WTC11 (cell line): ENCODE results near the gene ALOX12. TPM values are rescaled to one million over a fixed set of nuclear protein-coding genes. Genes with fewer than 3 reads are reported as not detected.

Experiments used
- ATAC-seq: fragments of 200-7000 bp; cut with Tn5 transposase; 2 replicates; pipeline ENCODE4 v1.10.0; 2021; ENCODE audit warnings: mild to moderate bottlenecking, moderate library complexity
- CTCF ChIA-PET: fragments of 300-600 bp; sonication (Branson Sonifier 250); formaldehyde crosslinking; loops from one replicate; lab custom pipeline; 2021; ENCODE audit warnings: antibody characterized with exemption; lab: Charles Lee
- POLR2A ChIA-PET: fragments of 350-600 bp; sonication (Branson Sonifier 250); formaldehyde crosslinking; loops from one replicate; lab custom pipeline; 2021; ENCODE audit warnings: antibody characterized with exemption; lab: Charles Lee
- DNase-seq: peaks from one replicate; pipeline ENCODE4 v3.0.0; 2021; ENCODE audit warnings: low spot score
- H3K27ac Mint-ChIP-seq: 2 replicates; pipeline ENCODE4 v1.8.0; 2021; ENCODE audit warnings: mixed read lengths
- H3K27me3 Mint-ChIP-seq: 2 replicates; pipeline ENCODE4 v1.8.0; 2021; ENCODE audit warnings: low read depth, mild to moderate bottlenecking, moderate library complexity, mixed read lengths
- H3K36me3 Mint-ChIP-seq: 2 replicates; pipeline ENCODE4 v1.8.0; 2021; ENCODE audit warnings: mixed read lengths
- H3K4me1 Mint-ChIP-seq: 2 replicates; pipeline ENCODE4 v1.8.0; 2022; ENCODE audit warnings: mixed read lengths
- H3K4me3 Mint-ChIP-seq: 2 replicates; pipeline ENCODE4 v1.8.0; 2021; ENCODE audit warnings: mild to moderate bottlenecking, moderate library complexity, mixed read lengths
- H3K9me3 Mint-ChIP-seq: 2 replicates; pipeline ENCODE4 v1.8.0; 2021; ENCODE audit warnings: mixed read lengths
- ATF3 ChIP-seq: sonication (generic); formaldehyde crosslinking; conservative IDR thresholded peaks from 2 replicates; pipeline ENCODE4 v1.8.1; 2022; ENCODE audit warnings: mild to moderate bottlenecking, missing genetic modification reagents
- CREM ChIP-seq: sonication (generic); formaldehyde crosslinking; IDR thresholded peaks from 2 replicates; pipeline ENCODE4 v1.8.1; 2022; ENCODE audit warnings: mild to moderate bottlenecking, missing genetic modification reagents, moderate library complexity
- EMX1 ChIP-seq: fragments of 250-450 bp; sonication (Bioruptor Pico); IDR thresholded peaks from 2 replicates; pipeline ENCODE4 v1.8.0; 2021; ENCODE audit warnings: mild to moderate bottlenecking
- GRHL2 ChIP-seq: fragments of 250-450 bp; sonication (Bioruptor Pico); IDR thresholded peaks from 2 replicates; pipeline ENCODE4 v1.8.0; 2022; ENCODE audit warnings: mild to moderate bottlenecking, moderate library complexity; ENCODE audit not compliant: insufficient replicate concordance, severe bottlenecking
- HMGXB4 ChIP-seq: sonication (generic); formaldehyde crosslinking; IDR thresholded peaks from 2 replicates; pipeline ENCODE4 v1.8.1; 2023; ENCODE audit warnings: mild to moderate bottlenecking, moderate library complexity, missing genetic modification reagents
- IRF2 ChIP-seq: sonication (generic); formaldehyde crosslinking; IDR thresholded peaks from 2 replicates; pipeline ENCODE4 v1.8.0; 2022; ENCODE audit warnings: low read depth, missing genetic modification reagents, borderline replicate concordance
- MAX ChIP-seq: sonication (generic); formaldehyde crosslinking; IDR thresholded peaks from 2 replicates; pipeline ENCODE4 v1.8.0; 2022; ENCODE audit warnings: mild to moderate bottlenecking, missing genetic modification reagents
- NFATC4 ChIP-seq: fragments of 250-450 bp; sonication (Bioruptor Pico); IDR thresholded peaks from 2 replicates; pipeline ENCODE4 v1.9.0; 2021; ENCODE audit warnings: mild to moderate bottlenecking
- NFYB ChIP-seq: sonication (generic); formaldehyde crosslinking; conservative IDR thresholded peaks from 2 replicates; pipeline ENCODE4 v1.8.0; 2022; ENCODE audit warnings: low read depth, missing genetic modification reagents
- NR1H2 ChIP-seq: sonication (generic); formaldehyde crosslinking; IDR thresholded peaks from 2 replicates; pipeline ENCODE4 v1.9.0; 2021; ENCODE audit warnings: mild to moderate bottlenecking, moderate library complexity, missing genetic modification reagents
- NR2C2 ChIP-seq: sonication (generic); formaldehyde crosslinking; IDR thresholded peaks from 2 replicates; pipeline ENCODE4 v1.8.0; 2022; ENCODE audit warnings: mild to moderate bottlenecking, missing genetic modification reagents
- PRRX2 ChIP-seq: fragments of 250-450 bp; sonication (Bioruptor Pico); IDR thresholded peaks from 2 replicates; pipeline ENCODE4 v1.8.0; 2021; ENCODE audit warnings: mild to moderate bottlenecking
- SOX15 ChIP-seq: fragments of 250-450 bp; sonication (Bioruptor Pico); IDR thresholded peaks from 2 replicates; pipeline ENCODE4 v1.9.0; 2021; ENCODE audit warnings: mild to moderate bottlenecking
- SP1 ChIP-seq: sonication (generic); formaldehyde crosslinking; conservative IDR thresholded peaks from 2 replicates; pipeline ENCODE4 v1.8.1; 2022; ENCODE audit warnings: missing genetic modification reagents
- TP53 ChIP-seq: sonication (generic); formaldehyde crosslinking; IDR thresholded peaks from 2 replicates; pipeline ENCODE4 v1.8.1; 2023; ENCODE audit warnings: mild to moderate bottlenecking, missing genetic modification reagents
- ZBTB21 ChIP-seq: sonication (generic); formaldehyde crosslinking; IDR thresholded peaks from 2 replicates; pipeline ENCODE4 v1.8.1; 2023; ENCODE audit warnings: mild to moderate bottlenecking, missing genetic modification reagents, borderline replicate concordance
- total RNA-seq: library from RNA; stranded (reverse); gene quantifications from 3 replicates; pipeline ENCODE4 v1.2.3, GENCODE V29; 2021
- TF ChIP-seq, protein P1 (sequence below): sonication (generic); formaldehyde crosslinking; IDR thresholded peaks from 2 replicates; pipeline ENCODE4 v1.8.0; 2022; ENCODE audit warnings: mild to moderate bottlenecking, missing genetic modification reagents
- TF ChIP-seq, protein P2 (sequence below): fragments of 250-450 bp; sonication (Bioruptor Pico); IDR thresholded peaks from 2 replicates; pipeline ENCODE4 v1.8.0; 2021; ENCODE audit warnings: mild to moderate bottlenecking
- TF ChIP-seq, protein P3 (sequence below): sonication (generic); formaldehyde crosslinking; IDR thresholded peaks from 2 replicates; pipeline ENCODE4 v1.8.1; 2022; ENCODE audit warnings: low read depth, missing genetic modification reagents, borderline replicate concordance
- TF ChIP-seq, protein P4 (sequence below): sonication (generic); formaldehyde crosslinking; IDR thresholded peaks from 2 replicates; pipeline ENCODE4 v1.8.0; 2023; ENCODE audit warnings: mild to moderate bottlenecking, missing genetic modification reagents
- TF ChIP-seq, protein P5 (sequence below): sonication (generic); formaldehyde crosslinking; IDR thresholded peaks from 2 replicates; pipeline ENCODE4 v1.8.1; 2023; ENCODE audit warnings: mild to moderate bottlenecking, missing genetic modification reagents, moderate library complexity
- TF ChIP-seq, protein P6 (sequence below): fragments of 250-450 bp; sonication (Bioruptor Pico); IDR thresholded peaks from 2 replicates; pipeline ENCODE4 v1.9.0; 2021; ENCODE audit warnings: moderate library complexity, mild to moderate bottlenecking, inconsistent platforms, borderline replicate concordance

The ALOX12 gene
- total RNA-seq, 1 experiment from 2014 or later = 1.9 TPM

- H3K4me3 Mint-ChIP-seq = peak overlapping the region; percentile 91
- H3K4me1 Mint-ChIP-seq = peaks cover 51% of the 10 kb centered on the region
- POLR2A ChIA-PET = interaction anchor here (0.7 to 1.6 kb wide), 3 partner anchors 10 to 837 kb away, joined by 3 to 5 read pairs (median 3); partner anchors contain the start of gene SLC16A13
- CTCF ChIA-PET = interaction anchor here (0.6 to 3.2 kb wide), 34 partner anchors 9 to 360 kb away, joined by 3 to 34 read pairs (median 5); partner anchors contain the start of genes ALOX12, RNASEK and SLC16A13
- H3K9me3 Mint-ChIP-seq = no peaks in the 10 kb centered on the region
- DNase-seq = peak; percentile 90
- H3K36me3 Mint-ChIP-seq = peaks cover 23% of the 10 kb centered on the region
- peak; percentile 63 for ATAC-seq
- H3K27me3 Mint-ChIP-seq = peaks cover 44% of the 10 kb centered on the region
- peak overlapping the region; percentile 93 for H3K27ac Mint-ChIP-seq
- TF ChIP-seq NFATC4 (CRISPR knock-in tag) = no peak
- TF ChIP-seq, protein P1, sequence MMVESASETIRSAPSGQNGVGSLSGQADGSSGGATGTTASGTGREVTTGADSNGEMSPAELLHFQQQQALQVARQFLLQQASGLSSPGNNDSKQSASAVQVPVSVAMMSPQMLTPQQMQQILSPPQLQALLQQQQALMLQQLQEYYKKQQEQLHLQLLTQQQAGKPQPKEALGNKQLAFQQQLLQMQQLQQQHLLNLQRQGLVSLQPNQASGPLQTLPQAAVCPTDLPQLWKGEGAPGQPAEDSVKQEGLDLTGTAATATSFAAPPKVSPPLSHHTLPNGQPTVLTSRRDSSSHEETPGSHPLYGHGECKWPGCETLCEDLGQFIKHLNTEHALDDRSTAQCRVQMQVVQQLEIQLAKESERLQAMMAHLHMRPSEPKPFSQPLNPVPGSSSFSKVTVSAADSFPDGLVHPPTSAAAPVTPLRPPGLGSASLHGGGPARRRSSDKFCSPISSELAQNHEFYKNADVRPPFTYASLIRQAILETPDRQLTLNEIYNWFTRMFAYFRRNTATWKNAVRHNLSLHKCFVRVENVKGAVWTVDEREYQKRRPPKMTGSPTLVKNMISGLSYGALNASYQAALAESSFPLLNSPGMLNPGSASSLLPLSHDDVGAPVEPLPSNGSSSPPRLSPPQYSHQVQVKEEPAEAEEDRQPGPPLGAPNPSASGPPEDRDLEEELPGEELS (CRISPR knock-in tag) = 0 out of 2 replicates have a peak, but pooled peaks have one; percentile 29
- TF ChIP-seq NR1H2 (CRISPR knock-in tag) = no peak
- TF ChIP-seq MAX (CRISPR knock-in tag) = peak; percentile 86
- TF ChIP-seq CREM (CRISPR knock-in tag) = no peak
- peak; percentile 58; the same call in 1 of the 2 replicates for TF ChIP-seq SP1 (CRISPR knock-in tag)
- no peak for TF ChIP-seq EMX1 (CRISPR knock-in tag)
- no peak for TF ChIP-seq GRHL2
- TF ChIP-seq, protein P2, sequence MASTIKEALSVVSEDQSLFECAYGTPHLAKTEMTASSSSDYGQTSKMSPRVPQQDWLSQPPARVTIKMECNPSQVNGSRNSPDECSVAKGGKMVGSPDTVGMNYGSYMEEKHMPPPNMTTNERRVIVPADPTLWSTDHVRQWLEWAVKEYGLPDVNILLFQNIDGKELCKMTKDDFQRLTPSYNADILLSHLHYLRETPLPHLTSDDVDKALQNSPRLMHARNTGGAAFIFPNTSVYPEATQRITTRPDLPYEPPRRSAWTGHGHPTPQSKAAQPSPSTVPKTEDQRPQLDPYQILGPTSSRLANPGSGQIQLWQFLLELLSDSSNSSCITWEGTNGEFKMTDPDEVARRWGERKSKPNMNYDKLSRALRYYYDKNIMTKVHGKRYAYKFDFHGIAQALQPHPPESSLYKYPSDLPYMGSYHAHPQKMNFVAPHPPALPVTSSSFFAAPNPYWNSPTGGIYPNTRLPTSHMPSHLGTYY (CRISPR knock-in tag) = no peak
- TF ChIP-seq TP53 (CRISPR knock-in tag) = peak; percentile 71; the same call in 1 of the 2 replicates
- no peak for TF ChIP-seq NR2C2
- TF ChIP-seq ZBTB21 (CRISPR knock-in tag) = peak; percentile 75; the same call in 1 of the 2 replicates
- TF ChIP-seq, protein P3, sequence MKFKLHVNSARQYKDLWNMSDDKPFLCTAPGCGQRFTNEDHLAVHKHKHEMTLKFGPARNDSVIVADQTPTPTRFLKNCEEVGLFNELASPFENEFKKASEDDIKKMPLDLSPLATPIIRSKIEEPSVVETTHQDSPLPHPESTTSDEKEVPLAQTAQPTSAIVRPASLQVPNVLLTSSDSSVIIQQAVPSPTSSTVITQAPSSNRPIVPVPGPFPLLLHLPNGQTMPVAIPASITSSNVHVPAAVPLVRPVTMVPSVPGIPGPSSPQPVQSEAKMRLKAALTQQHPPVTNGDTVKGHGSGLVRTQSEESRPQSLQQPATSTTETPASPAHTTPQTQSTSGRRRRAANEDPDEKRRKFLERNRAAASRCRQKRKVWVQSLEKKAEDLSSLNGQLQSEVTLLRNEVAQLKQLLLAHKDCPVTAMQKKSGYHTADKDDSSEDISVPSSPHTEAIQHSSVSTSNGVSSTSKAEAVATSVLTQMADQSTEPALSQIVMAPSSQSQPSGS (CRISPR knock-in tag) = no peak
- no peak for TF ChIP-seq IRF2 (CRISPR knock-in tag)
- no peak for TF ChIP-seq NFYB (CRISPR knock-in tag)
- TF ChIP-seq SOX15 = no peak
- TF ChIP-seq ATF3 = no peak
- TF ChIP-seq, protein P4, sequence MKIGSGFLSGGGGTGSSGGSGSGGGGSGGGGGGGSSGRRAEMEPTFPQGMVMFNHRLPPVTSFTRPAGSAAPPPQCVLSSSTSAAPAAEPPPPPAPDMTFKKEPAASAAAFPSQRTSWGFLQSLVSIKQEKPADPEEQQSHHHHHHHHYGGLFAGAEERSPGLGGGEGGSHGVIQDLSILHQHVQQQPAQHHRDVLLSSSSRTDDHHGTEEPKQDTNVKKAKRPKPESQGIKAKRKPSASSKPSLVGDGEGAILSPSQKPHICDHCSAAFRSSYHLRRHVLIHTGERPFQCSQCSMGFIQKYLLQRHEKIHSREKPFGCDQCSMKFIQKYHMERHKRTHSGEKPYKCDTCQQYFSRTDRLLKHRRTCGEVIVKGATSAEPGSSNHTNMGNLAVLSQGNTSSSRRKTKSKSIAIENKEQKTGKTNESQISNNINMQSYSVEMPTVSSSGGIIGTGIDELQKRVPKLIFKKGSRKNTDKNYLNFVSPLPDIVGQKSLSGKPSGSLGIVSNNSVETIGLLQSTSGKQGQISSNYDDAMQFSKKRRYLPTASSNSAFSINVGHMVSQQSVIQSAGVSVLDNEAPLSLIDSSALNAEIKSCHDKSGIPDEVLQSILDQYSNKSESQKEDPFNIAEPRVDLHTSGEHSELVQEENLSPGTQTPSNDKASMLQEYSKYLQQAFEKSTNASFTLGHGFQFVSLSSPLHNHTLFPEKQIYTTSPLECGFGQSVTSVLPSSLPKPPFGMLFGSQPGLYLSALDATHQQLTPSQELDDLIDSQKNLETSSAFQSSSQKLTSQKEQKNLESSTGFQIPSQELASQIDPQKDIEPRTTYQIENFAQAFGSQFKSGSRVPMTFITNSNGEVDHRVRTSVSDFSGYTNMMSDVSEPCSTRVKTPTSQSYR (CRISPR knock-in tag) = no peak
- TF ChIP-seq, protein P5, sequence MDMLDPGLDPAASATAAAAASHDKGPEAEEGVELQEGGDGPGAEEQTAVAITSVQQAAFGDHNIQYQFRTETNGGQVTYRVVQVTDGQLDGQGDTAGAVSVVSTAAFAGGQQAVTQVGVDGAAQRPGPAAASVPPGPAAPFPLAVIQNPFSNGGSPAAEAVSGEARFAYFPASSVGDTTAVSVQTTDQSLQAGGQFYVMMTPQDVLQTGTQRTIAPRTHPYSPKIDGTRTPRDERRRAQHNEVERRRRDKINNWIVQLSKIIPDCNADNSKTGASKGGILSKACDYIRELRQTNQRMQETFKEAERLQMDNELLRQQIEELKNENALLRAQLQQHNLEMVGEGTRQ (CRISPR knock-in tag) = peak; percentile 43
- TF ChIP-seq HMGXB4 (CRISPR knock-in tag) = peak; percentile 89
- no peak for TF ChIP-seq PRRX2 (CRISPR knock-in tag)
- TF ChIP-seq, protein P6, sequence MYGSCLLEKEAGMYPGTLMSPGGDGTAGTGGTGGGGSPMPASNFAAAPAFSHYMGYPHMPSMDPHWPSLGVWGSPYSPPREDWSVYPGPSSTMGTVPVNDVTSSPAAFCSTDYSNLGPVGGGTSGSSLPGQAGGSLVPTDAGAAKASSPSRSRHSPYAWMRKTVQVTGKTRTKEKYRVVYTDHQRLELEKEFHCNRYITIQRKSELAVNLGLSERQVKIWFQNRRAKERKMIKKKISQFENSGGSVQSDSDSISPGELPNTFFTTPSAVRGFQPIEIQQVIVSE (CRISPR knock-in tag) = no peak
Observed at GRCh38 chr17:7021993-7022778, 26.3 kb downstream of the ALOX12 start.
